ENCODE data around the gene PLCB1.

The PLCB1 gene

GRCh38 chr20:8272766-8273165, 140.7 kb downstream of the PLCB1 start:
- Histone ChIP-seq H3K4me3 (ENCODE audit: low read depth, low read length) (no peak overlapping the region), H3K36me3 (no peaks in the 10 kb centered on the region), H3K27ac (no peak overlapping the region), H3K27me3 (ENCODE audit: insufficient read depth, low read depth, severe bottlenecking) (no peaks in the 10 kb centered on the region), H3K9me3 (ENCODE audit: severe bottlenecking) (no peaks in the 10 kb centered on the region)
- TF ChIP-seq CTCF (IDR thresholded peaks at IDR 0.05; ENCODE audit: low read depth, low read length): no peak
- DNase-seq: no peak

GRCh38 chr20:8284902-8285301, 152.8 kb downstream of the PLCB1 start:
- no peaks in the 10 kb centered on the region for H3K27me3 ChIP-seq (ENCODE audit: insufficient read depth, low read depth, severe bottlenecking)
- H3K27ac ChIP-seq: no peak overlapping the region
- no peaks in the 10 kb centered on the region for H3K9me3 ChIP-seq (ENCODE audit: severe bottlenecking)
- TF ChIP-seq CTCF (IDR thresholded peaks at IDR 0.05; ENCODE audit: low read depth, low read length): no peak
- no peak overlapping the region for H3K4me3 ChIP-seq (ENCODE audit: low read depth, low read length)
- no peaks in the 10 kb centered on the region for H3K36me3 ChIP-seq
- no peak for DNase-seq

GRCh38 chr20:8287340-8287739, 155.3 kb downstream of the PLCB1 start:
- peak; percentile 48 for DNase-seq
- no peaks in the 10 kb centered on the region for H3K27me3 ChIP-seq (ENCODE audit: insufficient read depth, low read depth, severe bottlenecking)
- no peak overlapping the region for H3K4me3 ChIP-seq (ENCODE audit: low read depth, low read length)
- TF ChIP-seq CTCF (IDR thresholded peaks at IDR 0.05; ENCODE audit: low read depth, low read length): no peak
- H3K36me3 ChIP-seq: no peaks in the 10 kb centered on the region
- H3K27ac ChIP-seq: no peak overlapping the region
- H3K9me3 ChIP-seq (ENCODE audit: severe bottlenecking): no peaks in the 10 kb centered on the region

- no peaks in the 10 kb centered on the region for H3K9me3 ChIP-seq (ENCODE audit: severe bottlenecking)
- no peak overlapping the region for H3K27ac ChIP-seq
- no peak overlapping the region for H3K4me3 ChIP-seq (ENCODE audit: low read depth, low read length)
- H3K27me3 ChIP-seq (ENCODE audit: insufficient read depth, low read depth, severe bottlenecking): no peaks in the 10 kb centered on the region
- TF ChIP-seq CTCF (IDR thresholded peaks at IDR 0.05; ENCODE audit: low read depth, low read length): no peak
- no peak for DNase-seq
- no peaks in the 10 kb centered on the region for H3K36me3 ChIP-seq
Observed at GRCh38 chr20:8291200-8291599, 159.1 kb downstream of the PLCB1 start.

- H3K4me3 ChIP-seq (ENCODE audit: low read depth, low read length): no peak overlapping the region
- no peaks in the 10 kb centered on the region for H3K27me3 ChIP-seq (ENCODE audit: insufficient read depth, low read depth, severe bottlenecking)
- no peak overlapping the region for H3K27ac ChIP-seq
- no peak for TF ChIP-seq CTCF (IDR thresholded peaks at IDR 0.05; ENCODE audit: low read depth, low read length)
- H3K9me3 ChIP-seq (ENCODE audit: severe bottlenecking): no peaks in the 10 kb centered on the region
- no peak for DNase-seq
- H3K36me3 ChIP-seq: no peaks in the 10 kb centered on the region
Observed at GRCh38 chr20:8291873-8292272, 159.8 kb downstream of the PLCB1 start.

GRCh38 chr20:8292793-8293192, 160.7 kb downstream of the PLCB1 start:
- H3K4me3 ChIP-seq (ENCODE audit: low read depth, low read length): no peak overlapping the region
- TF ChIP-seq CTCF (IDR thresholded peaks at IDR 0.05; ENCODE audit: low read depth, low read length): no peak
- H3K36me3 ChIP-seq: no peaks in the 10 kb centered on the region
- no peak overlapping the region for H3K27ac ChIP-seq
- no peaks in the 10 kb centered on the region for H3K9me3 ChIP-seq (ENCODE audit: severe bottlenecking)
- no peaks in the 10 kb centered on the region for H3K27me3 ChIP-seq (ENCODE audit: insufficient read depth, low read depth, severe bottlenecking)
- no peak for DNase-seq
